IMR-90 (cell line): ENCODE measurements around the gene TUBGCP6. TPM values are rescaled to one million over a fixed set of nuclear protein-coding genes. Genes with fewer than 3 reads are reported as not detected.

Experiments used
- ATAC-seq: fragments of 200-7000 bp; cut with Tn5 transposase; 2 replicates; pipeline ENCODE4 v1.9.1; 2020; ENCODE audit warnings: low read depth, mild to moderate bottlenecking, moderate library complexity
- BruUV-seq: library from RNA; stranded (reverse); fragments of 400-500 nt; replicated peaks from 2 replicates; lab custom pipeline; 2021; lab: Mats Ljungman, UMichigan
- CTCF ChIA-PET: fragments of 300-600 bp; formaldehyde crosslinking; extraction: SDS; loops from one replicate; lab custom pipeline; 2021; ENCODE audit warnings: antibody characterized with exemption; lab: Yijun Ruan, JAX
- POLR2A ChIA-PET: fragments of 300-600 bp; sonication (Branson Sonifier 250); formaldehyde crosslinking; loops from one replicate; lab custom pipeline; 2022; ENCODE audit warnings: antibody characterized with exemption; ENCODE audit not compliant: unreplicated experiment; lab: Charles Lee
- DNase-seq: peaks from one replicate; pipeline ENCODE4 v3.0.0; 2013
- H2AFZ ChIP-seq: replicated peaks from 2 replicates; pipeline ENCODE3; 2013; ENCODE audit warnings: low read length, mild to moderate bottlenecking; ENCODE audit not compliant: poor library complexity
- H2AK5ac ChIP-seq: 2 replicates; pipeline ENCODE4 v1.6.1; 2013; ENCODE audit warnings: low read depth, low read length, inconsistent platforms
- H2AK9ac ChIP-seq: replicated peaks from 2 replicates; pipeline ENCODE3; 2013; ENCODE audit warnings: mild to moderate bottlenecking, low read depth, low read length, moderate library complexity; ENCODE audit not compliant: poor library complexity
- H2BK120ac ChIP-seq: 2 replicates; pipeline ENCODE4 v1.6.1; 2013; ENCODE audit warnings: low read depth, low read length, inconsistent platforms
- H2BK15ac ChIP-seq: 3 replicates; pipeline ENCODE4 v1.6.1; 2013; ENCODE audit warnings: low read depth, low read length, inconsistent platforms
- H2BK20ac ChIP-seq: 2 replicates; pipeline ENCODE4 v1.6.1; 2013; ENCODE audit warnings: low read depth, mild to moderate bottlenecking, inconsistent platforms, low read length, moderate library complexity
- H2BK5ac ChIP-seq: 2 replicates; pipeline ENCODE4 v1.6.1; 2013; ENCODE audit warnings: mild to moderate bottlenecking, low read depth, low read length, inconsistent platforms; ENCODE audit not compliant: poor library complexity, severe bottlenecking
- H3K14ac ChIP-seq: replicated peaks from 2 replicates; pipeline ENCODE4 v1.6.1; 2013; ENCODE audit warnings: low read depth, low read length, inconsistent platforms
- H3K18ac ChIP-seq: 2 replicates; pipeline ENCODE4 v1.6.1; 2013; ENCODE audit warnings: low read depth, low read length, control low read depth
- H3K23ac ChIP-seq: 2 replicates; pipeline ENCODE4 v1.6.1; 2013; ENCODE audit warnings: low read depth, low read length, inconsistent platforms
- H3K27ac ChIP-seq: 2 replicates; pipeline ENCODE4 v1.5.1; 2013; ENCODE audit warnings: mild to moderate bottlenecking, control low read depth, low read length; ENCODE audit not compliant: insufficient read depth
- H3K27me3 ChIP-seq: 2 replicates; pipeline ENCODE4 v1.6.1; 2013; ENCODE audit warnings: low read length; ENCODE audit not compliant: control insufficient read depth, insufficient read depth
- H3K36me3 ChIP-seq: 2 replicates; pipeline ENCODE4 v1.6.1; 2013; ENCODE audit warnings: low read length, mixed read lengths; ENCODE audit not compliant: control insufficient read depth, insufficient read depth
- H3K4ac ChIP-seq: 2 replicates; pipeline ENCODE4 v1.6.1; 2013; ENCODE audit warnings: low read depth, low read length, inconsistent platforms
- H3K4me1 ChIP-seq: 2 replicates; pipeline ENCODE4 v1.6.1; 2013; ENCODE audit warnings: low read length, mixed read lengths; ENCODE audit not compliant: control insufficient read depth, insufficient read depth
- H3K4me2 ChIP-seq: 2 replicates; pipeline ENCODE4 v1.6.1; 2013; ENCODE audit warnings: low read depth, mild to moderate bottlenecking, control low read depth, low read length, moderate library complexity
- H3K4me3 ChIP-seq: 2 replicates; pipeline ENCODE4 v1.5.1; 2013; ENCODE audit warnings: low read depth, mild to moderate bottlenecking, control low read depth, low read length, moderate library complexity; ENCODE audit not compliant: insufficient read depth
- H3K56ac ChIP-seq: 2 replicates; pipeline ENCODE4 v1.6.1; 2013; ENCODE audit warnings: low read length, inconsistent platforms; ENCODE audit not compliant: insufficient read depth; ENCODE audit errors: extremely low read depth
- H3K79me1 ChIP-seq, 2 experiments: 2 replicates each; pipeline ENCODE4 v1.6.1; 2013; ENCODE audit warnings: low read length in 2 of 2, inconsistent platforms in 1 of 2, low read depth in 1 of 2
- H3K9ac ChIP-seq: 2 replicates; pipeline ENCODE4 v1.6.1; 2013; ENCODE audit warnings: low read depth, low read length, control low read depth
- H3K9me1 ChIP-seq: 2 replicates; pipeline ENCODE4 v1.6.1; 2013; ENCODE audit warnings: low read length, inconsistent platforms; ENCODE audit not compliant: insufficient read depth
- H3K9me3 ChIP-seq: 2 replicates; pipeline ENCODE4 v1.6.1; 2013; ENCODE audit warnings: low read length; ENCODE audit not compliant: control insufficient read depth, insufficient read depth
- H4K20me1 ChIP-seq: 2 replicates; pipeline ENCODE4 v1.6.1; 2013; ENCODE audit warnings: low read length, inconsistent platforms; ENCODE audit not compliant: insufficient read depth
- H4K5ac ChIP-seq: 2 replicates; pipeline ENCODE4 v1.6.1; 2013; ENCODE audit warnings: mild to moderate bottlenecking, low read depth, low read length, control low read depth
- H4K8ac ChIP-seq, 2 experiments: 2 replicates each; pipeline ENCODE4 v1.6.1; 2013; ENCODE audit warnings: low read depth in 2 of 2, low read length in 2 of 2, control low read depth in 1 of 2, inconsistent platforms in 1 of 2
- H4K91ac ChIP-seq: 2 replicates; pipeline ENCODE4 v1.6.1; 2013; ENCODE audit warnings: low read depth, low read length, inconsistent platforms; ENCODE audit not compliant: insufficient read depth
- CEBPB ChIP-seq: IDR thresholded peaks from 2 replicates; pipeline ENCODE4 v1.6.1; 2012; ENCODE audit warnings: low read depth, low read length, improper control_type of control experiment
- CHD1 ChIP-seq: IDR thresholded peaks from 2 replicates; pipeline ENCODE4 v1.6.1; 2012; ENCODE audit warnings: low read depth, low read length, improper control_type of control experiment
- ELK1 ChIP-seq: fragments of 150-350 bp; IDR thresholded peaks from 2 replicates; pipeline ENCODE4 v1.6.1; 2016; ENCODE audit warnings: low read depth, mild to moderate bottlenecking, low read length, moderate library complexity, borderline replicate concordance
- RCOR1 ChIP-seq: IDR thresholded peaks from 2 replicates; pipeline ENCODE4 v1.6.1; 2012; ENCODE audit warnings: mild to moderate bottlenecking, low read length, improper control_type of control experiment; ENCODE audit not compliant: insufficient replicate concordance
- SMC3 ChIP-seq: fragments of 150-350 bp; IDR thresholded peaks from 2 replicates; pipeline ENCODE4 v1.6.1; 2016; ENCODE audit warnings: low read depth, mild to moderate bottlenecking, antibody characterized with exemption, low read length, moderate library complexity
- WGBS, 2 experiments: methylation state at CpG; one replicate each; pipeline versions ENCODE4 v1.1.5 to v1.1.7; 2013; ENCODE audit warnings: missing lambda C conversion rate in 2 of 2; ENCODE audit not compliant: insufficient read length in 1 of 2; ENCODE audit errors: extremely low coverage in 2 of 2; 5-methylcytosine and 5-hydroxymethylcytosine counted together
- dilution Hi-C: fragments of 300-500 bp; cut with HindIII; formaldehyde crosslinking; loops from one replicate; pipeline ENCODE4 v1.14.3; 2018; ENCODE audit warnings: low sequenced_read_pairs; ENCODE audit not compliant: unreplicated experiment
- in situ Hi-C: fragments of 300-500 bp; cut with MboI; formaldehyde crosslinking; loops from 3 replicates; pipeline ENCODE4 v1.14.3; 2019; ENCODE audit warnings: low sequenced_read_pairs, inconsistent platforms, mixed read lengths
- intact Hi-C: fragments of 100-400 bp; cut with micrococcal nuclease; formaldehyde crosslinking; loops from 2 replicates; pipeline ENCODE4 v1.10.0; 2022
- polyA plus RNA-seq, 3 experiments: library from polyadenylated mRNA; depleted of rRNA; stranded (reverse); fragments of >200 nt; gene quantifications; 2 replicates each; pipeline ENCODE4 v1.2.3, GENCODE V29; 2012; ENCODE audit warnings: low replicate concordance in 1 of 3
- total RNA-seq: library from RNA; depleted of rRNA; stranded (reverse); fragments of >200 nt; gene quantifications from 2 replicates; pipeline ENCODE4 v1.2.3, GENCODE V29; 2012

Gene TUBGCP6
- total and polyA plus RNA-seq, 2 of the 4 experiments (the other 2 are of a cell fraction) = 10.8 to 28.6 TPM

DNA sequence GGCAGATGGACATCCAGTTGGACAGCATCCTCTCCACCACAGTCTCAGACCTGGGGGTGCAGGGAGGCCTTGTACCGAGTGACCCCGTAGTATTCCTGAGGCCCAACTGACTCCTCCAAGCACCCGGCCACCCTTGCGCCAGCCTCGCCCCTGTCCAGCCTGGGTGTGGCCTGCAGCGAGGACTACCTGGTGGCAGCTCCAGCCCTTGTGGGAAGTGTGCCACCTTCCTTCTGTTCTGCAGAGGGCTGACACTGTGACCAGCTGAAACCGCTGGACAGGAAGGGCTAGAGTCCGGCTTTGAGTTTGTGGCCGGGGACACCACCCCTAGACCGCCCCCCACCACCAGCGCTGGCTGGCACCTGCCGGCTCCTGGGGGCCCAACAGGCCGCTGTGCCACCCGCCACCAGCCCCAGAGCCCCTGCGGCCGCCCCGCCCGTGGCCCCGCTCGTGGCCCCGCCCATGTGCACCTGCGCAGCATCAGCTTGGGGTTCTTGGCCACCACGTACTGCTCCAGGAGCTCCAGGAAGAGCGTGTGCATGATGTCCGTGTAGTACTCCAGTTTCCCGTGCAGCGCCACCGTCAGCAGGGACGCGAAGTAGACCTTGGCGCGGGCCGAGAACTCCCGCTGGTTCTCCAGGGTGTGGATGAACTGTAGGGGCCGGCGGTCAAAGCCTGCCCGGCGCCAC, 35.3 kb upstream of the TUBGCP6 start:
- Histone ChIP-seq H2BK5ac (no peak overlapping the region), H2BK15ac (no peak overlapping the region), H3K56ac (no peak overlapping the region), H3K4ac (no peak overlapping the region), H3K4me2 (no peak overlapping the region), H2AK5ac (no peak overlapping the region), H4K91ac (no peak overlapping the region), H3K9me3 (no peaks in the 10 kb centered on the region), H3K27ac (no peak overlapping the region), H4K5ac (no peak overlapping the region), H4K20me1 (peaks cover 40% of the 10 kb centered on the region), H4K8ac (no peak overlapping the region), H2AK9ac (peak overlapping the region; percentile 50), H3K14ac (no peak overlapping the region), H3K9ac (no peak overlapping the region), H3K27me3 (no peaks in the 10 kb centered on the region), H3K36me3 (peaks cover 91% of the 10 kb centered on the region), H3K4me1 (peaks cover 8% of the 10 kb centered on the region), H3K18ac (no peak overlapping the region), H3K79me1 (peaks cover 8 to 41% of the 10 kb centered on the region in 2 experiments; a peak in 2 of 4 replicates), H3K4me3 (no peak overlapping the region), H2AFZ (peak overlapping the region; percentile 43), H2BK120ac (no peak overlapping the region), H3K23ac (no peak overlapping the region), H3K9me1 (no peaks in the 10 kb centered on the region), H2BK20ac (no peak overlapping the region)
- dilution Hi-C loops = no loop called here
- ChIA-PET CTCF (no interaction called here), POLR2A (no interaction called here)
- intact Hi-C loops = no loop called here
- WGBS, 2 experiments = 98% methylated on average over 19 of the region's 38 CpGs; no CpG with 5 or more reads in 1 of the 2 experiments
- no TSS peak for BruUV-seq
- DNase-seq (no peak), ATAC-seq (no peak)
- in situ Hi-C loops = no loop called here
- TF ChIP-seq CHD1 (no peak), RCOR1 (no peak), ELK1 (no peak), SMC3 (no peak), CEBPB (no peak)
